GM18861 (cell line): ENCODE measurements around the gene LRPAP1.
"Not testable (repeated sequence)": the region's sequence is repeated elsewhere in the genome, so short reads cannot be mapped to it uniquely, and the experiment has no call there.

ENCODE experiments used
- ATAC-seq: cut with Tn5 transposase; IDR thresholded peaks from one replicate; pipeline ENCODE4 v1.9.1; 2021; ENCODE audit not compliant: unreplicated experiment

LRPAP1 gene

DNA sequence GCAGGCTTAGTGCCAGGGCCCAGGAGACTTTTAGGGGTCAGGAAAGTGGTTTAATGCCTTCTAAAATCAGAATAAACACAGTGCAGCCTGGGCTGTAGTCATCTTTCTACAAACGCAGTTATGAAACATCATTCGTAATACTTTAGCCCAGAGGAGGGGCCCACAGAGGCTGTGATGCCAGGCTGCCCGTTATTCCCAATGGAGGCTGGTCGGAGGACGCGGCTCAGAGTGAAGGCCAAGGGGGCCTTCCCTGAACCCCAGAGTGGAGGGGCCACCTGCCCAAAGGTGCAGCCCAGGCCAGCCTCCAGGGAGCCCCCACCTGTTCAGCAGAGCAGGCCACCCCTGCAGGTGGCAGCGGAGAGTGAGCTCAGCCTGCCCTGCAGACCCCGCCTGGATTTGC is 29.9 kb upstream of the LRPAP1 start:
- ATAC-seq = not testable (repeated sequence)

GRCh38 chr4:3560465-3560864 is 28.2 kb upstream of the LRPAP1 start:
- ATAC-seq = not testable (repeated sequence)

DNA sequence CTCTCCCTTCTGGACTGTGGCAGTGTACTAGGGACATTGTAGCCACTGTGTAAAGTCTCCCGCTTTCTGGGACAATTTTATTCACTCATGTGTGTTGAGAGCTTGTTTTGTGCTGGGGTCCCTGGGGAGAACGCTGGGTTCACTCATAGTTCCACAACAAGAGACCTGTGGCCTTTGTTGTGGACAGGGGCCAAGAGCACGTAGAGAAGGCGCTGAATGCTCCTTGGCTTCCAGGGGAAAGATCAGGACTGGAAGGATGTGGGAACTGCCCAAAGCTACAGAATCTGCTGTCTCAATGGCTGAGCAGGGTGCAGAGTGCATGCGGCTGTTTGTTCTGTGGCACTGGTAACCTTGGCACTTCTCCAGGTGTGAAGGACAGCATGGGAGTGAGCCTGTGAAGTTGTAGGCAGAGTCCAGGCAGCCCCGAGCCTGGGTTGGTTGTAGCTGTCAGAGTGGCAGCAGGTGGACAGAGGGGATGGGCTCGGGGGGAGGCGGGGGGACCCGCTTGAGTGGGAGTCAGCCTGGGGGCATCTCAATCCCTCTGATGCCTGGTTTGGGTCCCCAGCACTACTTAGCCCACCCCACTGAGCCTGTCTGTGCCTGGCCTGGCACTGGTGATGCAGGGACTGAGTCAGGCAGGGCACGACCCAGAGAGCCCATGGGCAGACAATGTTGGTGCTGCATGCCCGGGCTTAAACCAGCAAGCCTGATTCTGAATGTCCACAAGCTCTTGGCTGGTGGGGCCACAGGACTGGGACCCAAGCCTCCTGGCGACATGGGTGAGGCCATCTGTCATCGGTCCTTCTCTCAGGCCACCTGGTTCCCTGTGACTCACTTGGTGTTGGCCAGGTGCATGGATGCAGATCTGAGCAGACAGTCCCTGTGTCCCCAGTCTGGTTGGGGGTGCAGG is 27.4 kb upstream of the LRPAP1 start:
- ATAC-seq = not testable (repeated sequence)

GRCh38 chr4:3558514-3558836 is 26.3 kb upstream of the LRPAP1 start:
- ATAC-seq = not testable (repeated sequence)

DNA sequence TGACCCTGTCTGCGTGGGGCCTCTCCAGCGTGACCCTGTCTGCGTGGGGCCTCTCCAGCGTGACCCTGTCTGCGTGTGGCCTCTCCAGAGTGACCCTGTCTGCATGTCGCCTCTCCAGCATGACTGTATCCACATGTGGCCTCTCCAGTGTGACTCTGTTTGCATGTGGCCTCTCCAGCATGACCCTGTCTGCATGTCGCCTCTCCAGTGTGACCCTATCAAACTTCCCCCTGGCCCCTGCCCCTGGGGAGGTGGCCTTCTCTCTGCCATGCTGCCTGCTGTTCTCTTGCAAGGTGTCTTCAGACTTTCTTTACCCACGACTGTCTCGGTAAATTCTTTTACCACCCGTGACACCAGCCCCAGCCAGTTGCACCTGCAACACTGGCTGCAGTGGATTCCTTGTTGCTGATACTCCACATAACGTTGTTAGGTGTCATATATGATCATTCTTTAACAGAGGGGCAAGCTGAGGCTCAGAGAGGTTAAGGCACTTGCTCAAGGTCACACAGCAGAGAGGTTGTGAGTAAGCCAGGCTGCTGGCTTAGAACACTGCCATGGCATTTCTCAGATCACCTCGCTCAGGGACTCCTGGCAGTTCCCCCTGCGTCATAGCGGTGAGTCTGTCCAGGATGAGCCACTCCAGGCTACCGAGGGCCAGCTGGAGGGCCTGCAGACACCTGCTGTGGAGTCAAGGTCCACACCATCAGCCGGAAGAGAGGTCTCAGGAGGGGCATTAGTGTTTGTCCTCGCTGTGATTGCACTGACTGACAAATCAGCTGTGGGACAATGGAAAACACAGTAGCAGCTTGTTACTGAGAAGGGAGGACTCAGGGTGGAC is 25.7 kb upstream of the LRPAP1 start:
- ATAC-seq = not testable (repeated sequence)

GRCh38 chr4:3557088-3557492 is 24.9 kb upstream of the LRPAP1 start:
- ATAC-seq = not testable (repeated sequence)

DNA sequence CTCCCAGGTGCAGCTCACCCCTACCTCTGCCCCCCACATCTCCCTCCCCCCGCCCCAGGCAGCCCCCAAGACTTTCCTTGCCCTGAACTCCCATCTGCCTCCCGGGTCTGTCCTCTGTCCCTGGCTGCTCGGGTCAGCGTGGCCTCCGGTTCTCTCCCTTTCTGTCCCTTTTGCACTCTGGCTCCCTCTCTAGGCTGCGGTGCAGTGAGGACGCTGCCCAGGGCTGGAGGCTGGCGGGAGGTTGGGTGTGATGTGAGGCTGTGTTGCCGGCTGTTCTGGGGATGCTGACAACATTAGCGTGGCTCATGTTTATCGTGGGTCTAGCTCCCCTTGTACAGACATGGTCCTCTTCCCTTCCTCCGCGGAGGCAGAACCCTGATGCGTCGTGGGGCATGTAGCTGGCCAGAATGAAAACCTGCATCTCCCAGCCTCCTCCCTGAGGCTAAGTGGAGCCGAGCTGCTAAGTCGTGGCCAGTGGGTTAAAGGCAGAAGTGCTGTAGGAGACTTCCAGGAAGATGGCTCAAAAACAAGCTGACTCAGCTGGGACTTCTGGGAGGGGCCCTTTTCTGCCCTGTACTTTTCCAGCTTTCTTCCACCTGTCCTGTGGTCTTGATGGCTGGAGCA is 24.1 kb upstream of the LRPAP1 start:
- not testable (repeated sequence) for ATAC-seq

GRCh38 chr4:3555459-3556070 is 23.3 kb upstream of the LRPAP1 start:
- ATAC-seq = not testable (repeated sequence)

- ATAC-seq = not testable (repeated sequence)
Measured at GRCh38 chr4:3551366-3551765, 19.1 kb upstream of the LRPAP1 start.

GRCh38 chr4:3550792-3551325 is 18.6 kb upstream of the LRPAP1 start:
- not testable (repeated sequence) for ATAC-seq

DNA sequence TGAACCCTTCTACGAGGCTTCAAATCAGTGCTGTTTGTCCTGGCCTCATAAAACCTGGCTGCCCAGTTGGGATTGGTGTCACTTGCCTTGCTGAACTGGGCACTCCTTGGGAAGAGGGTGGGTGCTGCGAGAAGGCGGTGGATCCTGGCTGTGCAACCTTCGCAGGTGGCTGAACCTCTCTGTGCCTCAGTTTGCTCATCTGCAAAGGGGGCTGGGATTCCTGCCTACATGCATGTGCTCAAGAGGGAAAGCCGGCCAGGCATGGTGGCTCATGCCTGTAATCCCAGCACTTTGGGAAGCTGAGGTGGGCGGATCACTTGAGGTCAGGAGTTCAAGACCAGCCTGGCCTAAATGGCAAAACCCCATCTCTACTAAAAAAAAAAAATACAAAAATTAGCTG is 17.8 kb upstream of the LRPAP1 start:
- not testable (repeated sequence) for ATAC-seq

- ATAC-seq = not testable (repeated sequence)
Measured at GRCh38 chr4:3549694-3550001, 17.4 kb upstream of the LRPAP1 start.

DNA sequence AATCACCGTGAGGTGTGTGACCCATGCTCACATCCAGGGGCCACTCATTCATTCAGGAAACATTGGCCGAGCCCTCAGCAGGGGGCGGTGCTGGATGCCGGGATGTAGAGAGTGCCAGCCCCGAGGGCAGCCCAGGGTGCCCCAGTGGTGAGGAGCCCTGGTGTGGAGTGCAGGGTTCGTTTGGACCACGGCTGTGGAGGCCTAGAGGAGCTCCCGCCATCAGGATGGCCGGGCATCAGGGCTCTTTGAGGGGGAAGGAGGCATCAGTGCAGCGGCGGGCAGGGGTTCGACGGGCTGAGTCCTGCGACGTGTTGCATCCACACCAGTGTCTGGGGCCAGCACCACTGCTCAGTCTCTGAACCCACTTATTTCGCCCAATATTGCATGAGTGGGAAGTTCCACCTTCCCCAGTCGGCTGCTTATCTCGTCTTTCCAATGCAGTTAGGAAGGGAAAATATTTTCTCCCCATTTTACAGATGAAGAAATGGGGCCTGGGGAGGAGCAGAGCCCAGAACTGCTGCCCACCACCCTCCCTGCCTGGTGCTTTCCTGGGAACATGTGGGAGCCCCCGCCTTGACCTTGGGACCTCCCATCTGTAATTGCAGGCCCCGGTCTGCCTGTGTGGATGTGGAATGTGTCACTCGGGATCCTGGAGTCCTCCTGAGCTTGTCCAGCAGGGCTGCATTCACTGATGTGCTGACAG is 16.9 kb upstream of the LRPAP1 start:
- ATAC-seq = not testable (repeated sequence)

DNA sequence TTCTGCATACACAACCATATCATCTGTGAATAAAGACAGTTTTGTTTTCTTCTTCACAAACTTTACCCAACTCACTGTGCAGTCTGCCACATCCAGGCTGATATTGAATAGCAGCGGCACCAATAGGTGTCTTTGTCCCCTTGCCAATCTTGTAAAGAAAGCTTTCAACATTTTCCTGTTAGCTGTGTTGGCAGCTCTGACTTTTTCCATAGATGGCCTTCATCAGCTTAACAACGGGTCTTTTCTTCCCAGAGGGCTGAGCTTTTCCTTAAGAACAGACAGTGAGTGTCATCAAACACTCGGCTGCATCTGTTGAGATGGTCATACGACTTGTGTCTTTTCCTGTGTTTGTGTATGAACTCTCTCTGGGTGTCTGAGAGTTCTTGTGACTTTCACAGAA is 14.5 kb upstream of the LRPAP1 start:
- not testable (repeated sequence) for ATAC-seq

DNA sequence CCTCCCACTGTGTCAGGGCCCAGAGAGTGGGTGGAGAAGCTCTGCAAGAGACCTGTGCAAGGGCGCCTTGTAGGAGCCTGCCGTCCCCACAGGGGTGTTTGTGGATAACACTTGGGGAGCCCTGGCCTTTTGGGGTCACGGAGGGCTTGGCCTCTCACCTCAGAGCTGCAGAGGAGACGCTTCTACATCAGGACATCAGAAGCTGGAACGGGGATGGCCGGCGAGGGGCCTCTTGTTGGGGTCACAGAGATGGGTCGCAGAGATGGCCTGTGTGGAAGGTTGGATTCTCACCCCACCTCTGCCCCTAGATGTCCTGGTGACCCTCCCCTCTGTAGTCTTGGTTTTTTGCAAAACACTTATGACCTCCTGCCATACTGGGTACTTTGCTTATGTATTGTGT is 13.1 kb upstream of the LRPAP1 start:
- not testable (repeated sequence) for ATAC-seq

GRCh38 chr4:3544259-3545025 is 12.2 kb upstream of the LRPAP1 start:
- not testable (repeated sequence) for ATAC-seq

GRCh38 chr4:3543415-3543814 is 11.2 kb upstream of the LRPAP1 start:
- not testable (repeated sequence) for ATAC-seq

DNA sequence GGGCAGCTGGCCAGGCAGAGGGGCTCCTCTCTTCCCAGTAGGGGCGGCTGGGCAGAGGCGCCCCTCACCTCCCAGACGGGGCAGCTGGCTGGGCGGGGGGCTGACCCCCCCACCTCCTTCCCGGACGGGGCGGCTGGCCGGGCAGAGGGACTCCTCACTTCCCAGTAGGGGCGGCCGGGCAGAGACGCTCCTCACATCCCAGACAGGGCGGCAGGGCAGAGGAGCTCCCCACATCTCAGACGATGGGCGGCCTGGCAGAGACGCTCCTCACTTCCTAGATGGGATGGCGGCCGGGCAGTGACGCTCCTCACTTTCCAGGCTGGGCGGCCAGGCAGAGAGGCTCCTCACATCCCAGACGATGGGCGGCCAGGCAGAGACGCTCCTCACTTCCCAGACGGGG is 6.7 kb upstream of the LRPAP1 start:
- ATAC-seq = not testable (repeated sequence)

GRCh38 chr4:3535812-3536211 is 3.6 kb upstream of the LRPAP1 start:
- ATAC-seq = not testable (repeated sequence)
